T1000 (cell line): ENCODE measurements around the gene EIF4G1.

ENCODE experiments used
- DNase-seq: peaks from one replicate; lab custom pipeline; 2025; ENCODE audit warnings: mixed read lengths; lab: John Stamatoyannopoulos, UW

EIF4G1 gene

DNA sequence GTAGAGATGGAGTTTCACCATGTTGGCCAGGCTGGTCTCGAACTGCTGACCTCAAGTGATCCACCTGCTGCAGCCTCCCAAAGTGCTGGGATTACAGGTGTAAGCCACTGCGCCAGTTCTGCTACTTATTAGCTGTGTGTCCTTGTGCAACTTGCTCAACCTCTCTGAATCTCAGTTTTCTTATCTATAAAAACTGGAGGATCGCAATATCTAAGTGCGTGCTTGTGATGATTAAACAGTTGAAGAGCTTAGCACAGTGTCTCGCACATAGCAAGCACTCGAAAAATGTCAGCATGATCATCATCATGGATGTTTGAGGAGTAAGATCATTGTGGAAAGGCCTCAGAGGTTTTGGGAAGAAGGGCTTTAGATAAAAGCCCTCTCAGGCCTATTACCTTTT lies 36.2 kb downstream of the EIF4G1 start:
- no peak for DNase-seq

DNA sequence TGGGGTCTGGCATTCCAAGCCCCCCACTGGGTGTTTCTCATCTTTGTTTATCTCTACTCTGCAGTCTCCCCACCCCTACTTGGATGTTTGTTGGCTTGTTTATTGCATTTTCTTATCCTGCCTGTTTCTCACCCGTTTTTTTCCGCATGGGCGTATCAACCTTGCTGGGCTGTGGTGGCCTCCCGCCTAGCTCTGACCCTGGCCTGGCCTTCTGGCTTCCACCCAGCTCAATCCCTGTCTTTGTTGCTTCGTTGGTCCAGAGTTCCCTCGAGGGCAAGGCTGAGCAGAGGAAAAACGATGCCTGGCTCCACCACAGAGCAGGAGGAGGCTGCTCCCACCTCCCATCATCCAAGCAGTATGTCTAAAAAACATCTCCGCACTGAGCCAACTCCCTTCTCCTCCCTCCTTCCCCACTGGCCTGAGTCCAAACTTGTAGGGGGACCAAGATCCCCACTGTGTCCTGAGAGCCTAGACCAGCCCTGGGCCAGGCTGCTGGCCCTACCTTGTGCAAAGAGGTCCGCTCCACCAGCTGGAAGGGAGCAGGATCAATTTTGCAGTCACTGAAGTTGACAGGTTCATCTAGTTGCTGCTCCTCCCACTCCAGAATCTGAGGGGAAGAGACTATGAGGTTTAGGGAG lies 37.2 kb downstream of the EIF4G1 start:
- DNase-seq = no peak

DNA sequence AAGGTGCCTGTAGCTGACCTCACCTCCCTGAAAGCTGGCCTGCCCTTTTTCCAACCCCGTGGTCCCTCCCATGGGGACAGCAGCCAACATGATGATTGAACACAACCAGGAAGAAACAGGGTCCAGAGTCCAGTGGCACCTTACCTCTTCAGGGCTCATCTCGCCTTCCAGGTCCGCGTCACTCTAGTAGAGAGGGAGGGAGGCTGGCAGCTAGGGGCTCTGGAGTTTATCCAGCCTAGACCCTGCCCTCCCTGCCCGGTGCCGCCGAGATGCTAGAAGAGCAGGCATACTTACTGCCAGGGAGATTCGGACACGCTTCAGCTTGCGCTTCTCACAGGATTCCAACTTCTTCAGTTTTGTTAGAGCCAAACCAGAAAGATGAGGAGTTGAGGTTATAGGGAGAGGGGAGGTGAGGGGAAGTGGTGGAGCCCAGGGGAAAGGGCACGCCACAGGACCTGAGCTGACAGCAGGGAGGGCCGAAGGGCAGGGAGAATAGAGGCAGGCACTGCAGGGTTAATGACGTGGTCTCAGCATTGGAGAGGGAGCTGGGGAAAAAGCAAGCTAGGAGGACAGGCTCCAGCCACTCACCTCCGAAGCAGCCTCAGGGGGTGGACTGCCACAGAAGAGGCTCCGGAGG lies 37.9 kb downstream of the EIF4G1 start:
- no peak for DNase-seq

DNA sequence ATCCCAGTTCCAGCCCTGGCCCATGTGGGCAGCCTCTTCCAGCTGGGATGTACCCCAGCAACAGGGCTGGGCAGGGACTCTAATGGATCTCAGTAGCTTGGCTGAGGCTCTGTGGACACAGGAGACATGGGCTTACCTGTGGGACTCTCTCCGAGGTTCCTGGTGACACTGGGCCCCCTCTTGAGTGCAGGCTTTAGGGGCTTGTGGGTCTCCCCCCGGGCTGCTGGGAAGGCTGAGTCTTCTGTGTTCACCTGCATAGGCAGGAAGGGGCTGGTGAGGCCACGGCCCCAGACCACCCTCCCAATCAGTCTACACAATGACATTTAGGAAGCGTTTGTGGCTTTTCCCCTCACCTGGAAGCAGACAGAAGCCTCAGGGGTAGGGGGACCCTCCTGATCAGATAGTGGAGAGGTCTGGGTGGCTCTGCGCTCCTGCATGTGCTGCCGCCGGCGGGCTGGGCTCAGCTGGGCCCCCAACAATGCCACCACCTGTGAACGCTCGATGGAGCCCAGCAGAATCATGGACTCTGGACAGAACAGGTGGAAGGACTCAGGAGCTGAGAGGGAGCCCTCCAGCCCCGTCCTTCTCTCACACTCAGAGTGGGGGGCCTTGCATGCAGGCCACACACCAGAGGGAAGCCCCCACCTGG lies 38.6 kb downstream of the EIF4G1 start:
- DNase-seq = no peak

DNA sequence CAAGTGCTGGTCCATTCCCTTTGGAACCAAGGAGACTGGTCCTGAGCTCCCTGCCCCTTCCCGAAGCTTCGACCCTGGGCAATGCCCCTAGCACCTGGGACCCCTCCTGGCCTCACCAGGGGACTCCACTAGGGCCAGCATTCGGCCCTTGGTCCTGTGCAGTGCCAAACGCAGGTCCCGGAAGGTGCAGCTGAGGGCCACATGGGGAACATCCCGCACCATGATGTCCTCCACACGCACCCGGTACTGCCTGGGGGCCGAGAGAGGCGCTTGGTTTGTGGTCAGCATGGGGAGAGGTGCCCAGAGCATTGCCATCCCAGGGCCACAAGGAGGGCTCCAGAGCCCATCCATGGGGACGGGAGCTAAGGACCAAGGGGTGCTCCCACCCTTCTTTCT lies 39.1 kb downstream of the EIF4G1 start:
- no peak for DNase-seq

DNA sequence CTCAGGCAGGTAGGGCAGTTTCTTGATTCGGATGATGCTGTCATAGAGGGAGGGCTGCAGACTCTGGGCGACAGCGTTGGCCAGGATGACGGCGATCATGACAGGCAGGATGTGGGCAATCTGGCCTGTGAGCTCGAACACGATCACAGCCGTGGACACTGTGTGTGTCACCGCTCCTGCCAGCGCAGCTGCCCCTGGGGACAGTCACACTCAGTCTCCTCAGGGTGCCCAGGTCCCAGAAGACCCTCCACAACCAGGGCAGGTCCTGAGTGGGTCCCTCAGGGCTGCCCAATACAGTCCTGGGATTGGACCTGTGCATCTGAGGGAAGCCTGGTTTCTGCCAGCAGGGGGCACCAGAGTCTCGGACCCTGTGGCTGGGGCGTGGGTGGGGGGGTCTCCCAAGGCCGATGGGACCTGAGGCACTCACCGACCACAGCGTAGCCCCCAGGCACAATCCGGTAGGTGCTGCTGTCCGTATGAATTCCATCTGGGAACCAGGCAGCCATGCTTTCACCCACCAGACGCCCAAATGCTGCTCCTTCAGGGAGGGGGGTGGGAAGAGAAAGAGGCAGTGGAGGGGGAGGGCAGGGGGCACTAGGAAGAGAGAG lies 39.8 kb downstream of the EIF4G1 start:
- DNase-seq = peak; percentile 20

DNA sequence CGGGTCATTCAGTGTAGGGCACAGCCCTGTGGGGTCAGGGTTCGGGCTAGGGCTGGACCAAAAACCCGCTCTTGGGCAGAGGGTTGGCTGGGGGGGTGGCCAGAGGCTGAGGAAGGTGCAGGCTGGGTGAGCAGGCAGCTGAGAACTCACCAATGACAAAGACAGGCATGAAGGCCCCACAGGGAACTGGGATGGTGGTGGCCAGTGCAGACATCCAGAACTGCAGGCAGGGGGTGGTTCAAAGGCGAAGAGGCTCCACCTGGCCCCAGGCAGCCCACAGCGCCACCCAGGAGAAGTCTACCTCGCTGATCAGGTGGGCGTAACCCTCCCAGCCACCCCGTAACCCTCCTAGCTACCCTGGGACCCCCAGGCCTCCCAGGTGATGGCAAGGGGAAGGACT lies 40.3 kb downstream of the EIF4G1 start:
- no peak for DNase-seq

DNA sequence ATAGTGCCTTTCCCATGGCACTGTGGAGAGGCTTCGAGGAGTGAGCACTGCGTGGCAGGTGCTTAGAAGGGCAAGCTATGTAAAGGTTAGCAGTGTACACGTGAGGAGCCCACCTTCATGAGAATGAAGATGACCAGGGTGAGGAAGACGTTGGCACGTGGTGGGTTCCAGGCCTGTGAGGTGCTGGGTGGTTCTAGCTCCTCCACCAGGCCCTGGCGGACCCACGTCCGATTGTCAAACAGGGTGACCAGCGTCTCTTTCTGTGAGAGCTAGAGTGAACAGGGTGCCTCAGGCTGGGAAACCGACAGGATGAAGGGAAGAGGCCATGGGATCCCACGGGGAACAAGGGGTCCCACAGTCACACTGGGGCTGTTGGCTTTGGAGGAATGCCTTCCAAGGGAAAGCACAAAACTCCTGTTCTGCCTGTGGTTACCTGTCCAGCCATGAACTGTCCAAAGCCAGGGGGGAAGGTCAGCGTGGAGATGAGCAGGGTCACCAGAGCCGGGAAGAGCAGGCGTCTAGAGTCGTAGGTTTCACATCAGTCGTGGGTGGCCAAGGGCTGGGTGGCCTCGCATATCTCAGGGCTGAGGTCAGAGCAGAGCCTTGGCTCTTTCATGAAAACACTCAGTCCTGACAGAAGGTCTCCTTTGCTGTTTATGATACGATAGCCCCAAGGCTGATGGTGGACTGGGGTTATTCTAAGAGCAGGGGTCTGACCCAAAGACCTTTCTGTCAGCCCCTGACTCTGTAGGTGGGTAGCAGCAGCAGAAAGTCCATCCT lies 41.0 kb downstream of the EIF4G1 start:
- no peak for DNase-seq

DNA sequence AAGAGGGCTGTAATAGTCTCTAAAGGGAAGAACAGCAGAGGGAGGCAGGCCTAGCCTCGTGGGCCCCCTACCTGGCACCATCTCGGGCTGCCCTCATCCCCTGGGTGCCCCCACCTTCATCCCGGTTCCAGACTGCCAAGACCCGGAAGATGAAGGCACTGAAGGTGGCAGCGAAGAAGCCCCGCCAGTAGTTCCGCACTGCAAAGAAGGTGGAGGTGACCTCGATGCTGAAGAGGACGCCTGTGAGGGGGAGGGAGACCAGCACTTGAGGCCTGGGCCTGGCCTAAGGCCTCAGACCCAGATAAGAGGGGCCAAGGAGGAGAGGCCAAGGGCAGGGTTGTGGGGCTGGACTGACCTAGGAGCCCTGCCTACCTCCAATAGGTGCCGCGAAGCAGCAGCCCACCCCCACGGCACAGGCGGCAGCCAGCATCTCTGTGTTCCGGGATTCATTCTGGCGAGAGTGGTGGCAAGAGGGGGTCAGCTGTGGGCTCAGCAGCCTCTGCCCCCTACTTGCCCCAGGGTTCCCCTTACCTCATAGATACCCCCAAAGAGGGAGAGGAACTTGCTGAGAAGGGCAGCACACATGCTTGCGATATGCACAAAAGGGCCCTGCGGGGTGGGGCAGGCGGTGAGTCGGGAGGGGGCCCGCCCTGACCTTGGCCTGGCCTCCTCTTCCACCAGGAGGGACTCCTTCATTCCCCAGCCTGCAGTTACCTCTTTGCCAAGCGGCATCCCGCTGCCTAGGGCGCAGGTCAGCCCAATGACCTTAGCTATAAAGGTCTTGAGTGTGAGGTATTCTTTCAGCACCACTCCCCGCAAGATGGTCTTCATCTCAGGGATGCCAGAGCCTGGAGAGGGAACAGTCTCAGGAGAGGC lies 43.1 kb downstream of the EIF4G1 start:
- no peak for DNase-seq

DNA sequence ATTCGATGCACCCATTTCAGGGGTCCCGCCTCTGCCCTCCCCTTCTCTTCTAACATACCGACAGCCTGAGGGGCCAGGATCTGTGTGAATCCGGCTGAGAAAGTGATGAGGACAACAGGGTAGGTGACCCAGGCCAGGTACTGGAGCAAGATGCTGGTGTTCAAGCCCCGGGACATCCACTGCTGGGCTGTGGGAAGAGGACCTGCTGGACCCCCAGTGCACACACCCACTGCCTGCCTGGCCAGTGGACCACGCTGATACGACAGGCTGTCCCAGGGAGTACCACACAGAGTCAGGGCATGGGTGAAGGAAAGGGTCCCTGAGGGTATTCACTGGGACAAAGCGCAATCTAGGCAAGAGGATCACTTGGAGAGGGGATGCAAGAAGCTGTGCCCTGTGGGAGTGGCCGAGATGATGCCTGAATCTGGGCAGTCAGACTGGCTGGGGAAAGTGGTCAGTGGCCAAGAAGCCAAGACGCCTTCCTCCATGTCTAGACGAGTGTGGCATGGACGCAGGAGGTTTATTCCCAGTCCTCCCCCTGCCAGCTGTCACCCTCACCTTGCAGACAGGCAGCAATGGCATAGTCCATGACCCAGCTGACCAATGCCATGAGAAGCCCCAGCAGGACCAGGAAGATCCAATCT lies 43.8 kb downstream of the EIF4G1 start:
- no peak for DNase-seq

DNA sequence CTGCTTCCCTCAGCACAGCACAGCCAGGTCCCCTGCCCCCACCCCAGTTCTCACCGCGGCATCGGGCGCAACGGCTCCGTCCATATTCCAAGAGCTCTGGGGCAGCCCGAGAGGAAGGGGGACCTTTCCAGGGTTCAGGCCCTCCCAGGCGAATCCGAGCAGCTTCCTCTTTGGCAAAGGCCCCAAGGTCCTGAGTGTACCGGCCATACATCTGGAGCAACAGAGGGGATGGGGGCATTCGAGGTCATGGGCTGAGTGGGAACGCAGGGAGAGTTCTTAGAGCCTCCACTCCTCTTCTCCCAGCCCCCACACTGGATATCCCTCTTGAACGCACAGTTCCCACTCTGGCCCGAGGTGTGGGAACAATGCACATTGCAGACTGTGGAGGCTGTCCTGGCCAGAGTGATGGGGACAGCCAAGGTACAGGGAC lies 44.5 kb downstream of the EIF4G1 start:
- no peak for DNase-seq

DNA sequence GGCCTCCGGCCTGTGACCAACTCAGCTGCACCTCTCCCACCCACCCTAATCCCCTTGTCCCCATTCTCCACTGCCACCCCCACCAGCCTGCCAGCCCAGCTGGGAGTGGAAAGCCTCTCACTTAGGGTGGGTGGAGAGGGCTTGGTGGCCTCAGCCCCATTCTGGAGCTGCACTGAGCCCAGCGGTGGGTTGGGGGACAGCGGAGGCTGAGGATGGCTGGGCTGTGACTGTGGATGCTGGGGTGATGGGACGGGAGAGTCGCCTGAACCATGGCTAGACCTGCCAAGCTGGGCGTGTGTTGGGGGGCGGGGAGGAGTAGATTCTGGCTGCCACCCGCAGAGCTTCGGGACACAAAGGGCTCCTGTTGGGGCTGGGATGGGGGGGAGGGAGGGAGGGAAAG lies 45.2 kb downstream of the EIF4G1 start:
- no peak for DNase-seq

DNA sequence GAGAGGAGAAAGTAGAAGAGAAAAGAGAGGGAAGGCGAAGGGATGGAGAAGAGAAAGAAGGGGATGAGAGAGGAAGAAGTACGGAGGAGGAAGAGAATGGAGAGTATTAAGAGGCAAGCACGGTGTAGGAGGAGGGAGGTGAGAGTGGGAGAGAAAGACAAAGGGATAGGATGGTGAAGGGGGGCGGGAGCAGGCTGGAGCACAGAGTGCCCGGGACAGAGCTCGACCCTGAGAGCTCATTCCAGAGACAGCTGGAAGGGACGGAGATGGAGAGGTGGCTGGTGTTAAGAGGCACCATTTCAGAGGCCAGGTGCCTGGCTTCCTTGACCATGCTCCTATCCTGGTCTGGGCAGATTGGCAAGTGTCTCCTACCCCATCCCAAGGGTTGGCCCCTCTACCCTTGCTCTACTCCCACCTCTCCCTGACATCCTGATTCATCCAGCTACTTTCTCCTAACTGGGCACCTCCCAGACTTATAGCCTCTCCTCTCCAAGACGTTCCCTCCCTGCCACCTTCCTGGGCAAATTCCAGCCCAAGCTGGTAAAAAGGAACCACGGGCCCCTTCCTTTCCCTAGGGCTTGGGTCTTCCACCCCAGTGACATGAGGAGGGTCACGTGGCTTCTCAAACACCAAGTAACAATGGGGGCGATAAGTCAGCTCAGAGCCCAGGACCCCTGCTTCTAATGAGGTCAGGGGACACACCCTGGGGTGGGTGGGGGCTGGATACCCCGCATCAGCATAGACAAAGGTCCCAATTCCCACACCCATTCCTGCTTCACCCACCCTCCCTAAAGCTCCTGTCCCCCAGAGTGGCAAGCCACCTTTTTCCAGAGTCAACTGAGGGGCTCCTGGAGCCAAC lies 45.9 kb downstream of the EIF4G1 start:
- DNase-seq = no peak

DNA sequence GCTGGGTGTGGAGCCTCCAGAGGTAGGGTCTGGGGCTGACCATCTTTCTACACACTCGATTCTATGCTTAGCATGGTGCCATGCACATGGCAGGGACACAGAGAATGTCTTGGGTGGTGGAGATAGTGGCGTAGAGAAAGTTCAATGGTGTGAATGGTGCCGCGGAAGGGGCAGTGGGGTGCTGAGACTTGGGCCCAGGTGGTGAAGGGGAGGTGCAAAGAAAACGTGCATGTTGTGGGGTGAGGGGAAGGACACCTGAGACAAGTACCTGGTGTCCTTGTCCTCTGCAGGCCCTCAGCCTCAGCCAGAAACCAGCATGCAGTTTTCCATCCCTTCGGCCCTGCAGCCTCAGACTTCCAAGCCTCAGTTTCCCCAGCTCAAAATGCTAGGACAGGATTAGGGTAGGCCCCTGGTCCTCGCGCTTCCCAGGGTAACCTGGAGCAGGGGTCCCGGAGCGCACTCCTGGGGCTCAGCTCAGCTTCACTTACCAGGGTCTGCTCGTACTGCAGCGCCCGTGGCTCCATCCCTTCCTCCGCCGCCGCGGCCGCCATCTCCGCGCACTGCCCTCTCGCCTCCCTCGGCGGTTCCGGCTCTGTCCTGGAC lies 46.6 kb downstream of the EIF4G1 start:
- no peak for DNase-seq

DNA sequence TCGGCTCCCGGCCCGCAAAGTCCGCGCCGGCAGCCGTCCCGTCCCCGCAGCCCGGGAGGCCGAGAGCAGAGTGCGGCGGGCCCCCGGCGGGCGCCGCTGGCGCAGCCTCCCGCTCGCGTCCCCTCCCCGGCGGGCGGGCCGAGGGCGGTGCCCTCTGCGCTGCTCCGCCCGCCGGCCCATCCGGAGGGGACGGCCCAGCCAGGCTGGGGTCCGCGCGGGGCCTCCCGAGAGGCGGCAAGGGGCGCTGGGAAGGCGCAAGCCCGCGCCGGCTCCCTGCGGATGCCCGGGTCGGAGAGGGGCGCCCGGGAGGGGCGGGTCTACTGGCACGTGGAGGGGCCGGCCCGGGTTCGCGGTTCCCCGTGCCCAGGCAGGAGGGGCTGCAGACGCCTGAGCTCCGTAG lies 47.1 kb downstream of the EIF4G1 start, which contains the start of the genes CLCN2 and POLR2H:
Gene CLCN2 (minus strand): TSS at position 74 of the 400 bp plus-strand sequence. CDS start 126 bp downstream, outside the sequence.
Gene POLR2H (plus strand): TSS at position 179 of the 400 bp plus-strand sequence. CDS start 1,783 bp downstream, outside the sequence.
- DNase-seq = no peak

DNA sequence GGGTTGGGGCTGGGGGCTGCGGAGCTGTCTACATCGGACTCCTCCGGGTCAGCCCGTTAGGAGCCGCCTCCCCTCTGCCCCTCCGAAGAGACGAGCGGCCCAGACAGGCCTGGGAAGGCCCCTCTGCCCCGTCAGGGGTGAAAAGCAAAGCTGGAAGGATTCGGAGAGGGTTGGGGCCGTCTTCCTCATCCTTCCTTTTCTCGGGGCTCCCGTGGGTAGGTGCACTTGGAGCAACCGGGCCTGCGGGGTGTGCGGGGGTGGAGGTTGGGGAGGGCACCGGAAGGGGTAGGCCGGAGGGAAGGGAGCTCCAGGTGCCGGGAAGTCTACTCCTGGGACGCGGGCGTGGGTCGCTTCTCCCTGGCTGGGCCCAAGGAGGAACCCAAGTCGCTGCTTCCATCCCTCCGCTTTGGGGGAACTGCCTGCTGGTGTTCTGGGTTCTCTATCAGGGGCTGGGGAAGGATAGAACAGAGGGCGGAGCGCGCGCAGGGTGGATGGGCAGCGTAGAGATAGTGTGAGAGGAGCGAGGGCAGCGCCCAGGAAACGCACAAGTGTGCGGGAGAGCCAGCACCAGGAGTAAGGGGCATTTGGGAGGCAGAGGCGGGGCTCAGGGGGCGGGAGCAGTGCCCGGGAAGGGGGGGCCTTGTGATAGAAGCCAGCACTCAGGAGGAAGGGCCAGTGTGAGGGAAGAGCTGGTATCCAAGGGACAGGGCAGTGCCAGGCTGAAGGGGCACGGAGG lies 47.7 kb downstream of the EIF4G1 start:
- DNase-seq = peak; percentile 47

DNA sequence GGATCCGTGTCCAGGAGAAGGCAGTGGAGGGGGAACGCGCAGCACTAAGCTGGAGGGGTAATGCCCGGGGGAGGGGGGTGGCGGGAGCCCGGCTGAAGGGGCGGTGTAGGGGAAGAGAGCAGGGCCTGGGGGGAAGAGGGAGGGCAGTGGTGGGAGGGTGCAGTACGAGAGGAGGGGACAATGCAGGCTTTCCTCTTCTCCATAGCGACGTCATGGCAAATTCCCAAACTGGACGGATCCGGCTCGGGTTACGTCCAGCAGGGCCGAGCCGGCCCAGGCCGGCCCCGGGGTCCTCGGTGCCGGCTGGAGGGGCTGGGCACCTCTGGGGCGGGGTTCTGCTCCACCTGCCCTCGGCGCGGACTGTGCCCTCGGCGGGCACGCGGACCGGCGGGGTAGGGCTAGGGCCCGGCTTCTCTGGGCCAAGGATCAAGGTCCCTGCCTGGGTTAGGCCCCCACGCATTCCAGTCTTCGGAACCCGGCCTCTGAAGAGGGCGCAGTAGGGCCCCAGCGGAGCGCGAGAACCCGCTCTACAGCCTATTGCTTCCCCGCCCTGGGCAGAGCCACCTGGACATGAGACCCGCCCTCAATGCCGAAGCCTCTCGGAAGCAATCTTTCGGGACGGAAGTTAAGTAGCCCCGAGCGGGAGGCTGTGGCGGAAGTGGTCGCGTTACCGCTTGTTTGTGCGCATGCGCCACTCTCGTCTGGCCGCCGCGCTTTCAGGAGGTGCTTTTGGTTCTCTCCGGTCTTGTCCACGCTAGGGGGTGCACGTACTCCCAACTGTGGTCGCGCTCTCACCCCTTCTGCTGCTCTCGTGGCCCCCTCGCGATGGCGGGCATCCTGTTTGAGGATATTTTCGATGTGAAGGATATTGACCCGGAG lies 48.5 kb downstream of the EIF4G1 start:
- peak; percentile 92 for DNase-seq
